ENCODE measurements around the gene TMEM108.

TMEM108 gene

DNA sequence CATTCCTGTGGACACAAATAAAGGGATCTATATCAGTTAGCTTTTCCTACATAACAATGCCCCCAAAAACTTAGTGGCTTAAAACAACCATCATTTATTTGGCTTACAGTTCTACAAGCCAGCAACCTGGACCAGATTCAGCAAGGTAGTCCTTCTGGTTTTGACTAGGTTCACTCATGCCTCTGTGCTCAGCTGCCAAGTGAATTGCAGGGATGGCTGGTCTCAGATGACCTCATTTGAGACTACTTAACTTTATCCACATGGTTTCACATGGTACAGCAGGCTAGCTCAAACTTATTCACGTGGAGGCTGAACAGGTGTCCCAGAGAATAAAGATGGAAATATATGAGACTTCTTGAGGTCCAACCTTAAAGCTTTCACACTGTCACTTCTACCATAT, 242.4 kb downstream of the TMEM108 start:
- no peaks in the 10 kb centered on the region for H3K36me3 ChIP-seq (ENCODE audit: control insufficient read depth in 1 of 2, insufficient read depth in 2 of 2, low read length in 2 of 2)
- H3K9me3 ChIP-seq (ENCODE audit: control insufficient read depth in 1 of 2, low read length in 2 of 2) = no peaks in the 10 kb centered on the region
- H3K27me3 ChIP-seq (ENCODE audit: control insufficient read depth in 1 of 2, insufficient read depth in 2 of 2, low read length in 2 of 2) = peaks cover 3 to 5% of the 10 kb centered on the region in 2 donors
- H3K4me1 ChIP-seq (ENCODE audit: control insufficient read depth in 1 of 2, insufficient read depth in 2 of 2, low read length in 2 of 2) = no peaks in the 10 kb centered on the region
- no peak overlapping the region for H3K27ac ChIP-seq (ENCODE audit: low read depth, low read length)
- H3K4me3 ChIP-seq (ENCODE audit: low read depth in 1 of 2, low read length in 2 of 2) = no peak overlapping the region
- no peak overlapping the region for H3K9ac ChIP-seq (ENCODE audit: low read depth in 1 of 2, low read length in 2 of 2)

DNA sequence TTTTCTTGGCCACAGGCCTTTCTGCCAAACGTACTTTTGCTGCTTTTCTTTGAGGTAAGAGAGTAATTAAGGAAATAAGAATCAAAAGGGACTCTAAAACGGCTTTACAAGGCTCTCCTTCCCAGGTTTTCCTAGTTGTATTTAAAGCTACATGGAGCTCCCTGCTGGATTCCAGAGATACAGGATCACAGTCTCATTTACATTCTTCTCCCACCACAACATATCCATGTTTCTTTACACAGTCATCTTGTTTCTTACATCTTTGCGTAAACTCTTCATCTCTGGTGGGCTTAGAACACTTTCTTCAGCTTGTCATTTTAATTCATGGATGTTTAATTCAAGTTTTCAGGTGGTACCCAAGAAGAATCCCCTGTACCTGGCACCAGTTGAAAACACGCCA, 244.0 kb downstream of the TMEM108 start:
- Histone ChIP-seq H3K4me3 (ENCODE audit: low read depth in 1 of 2, low read length in 2 of 2) (no peak overlapping the region), H3K9ac (ENCODE audit: low read depth in 1 of 2, low read length in 2 of 2) (no peak overlapping the region), H3K36me3 (ENCODE audit: control insufficient read depth in 1 of 2, insufficient read depth in 2 of 2, low read length in 2 of 2) (no peaks in the 10 kb centered on the region), H3K9me3 (ENCODE audit: control insufficient read depth in 1 of 2, low read length in 2 of 2) (no peaks in the 10 kb centered on the region), H3K4me1 (ENCODE audit: control insufficient read depth in 1 of 2, insufficient read depth in 2 of 2, low read length in 2 of 2) (no peaks in the 10 kb centered on the region), H3K27me3 (ENCODE audit: control insufficient read depth in 1 of 2, insufficient read depth in 2 of 2, low read length in 2 of 2) (peaks cover 3 to 5% of the 10 kb centered on the region in 2 donors), H3K27ac (ENCODE audit: low read depth, low read length) (no peak overlapping the region)

DNA sequence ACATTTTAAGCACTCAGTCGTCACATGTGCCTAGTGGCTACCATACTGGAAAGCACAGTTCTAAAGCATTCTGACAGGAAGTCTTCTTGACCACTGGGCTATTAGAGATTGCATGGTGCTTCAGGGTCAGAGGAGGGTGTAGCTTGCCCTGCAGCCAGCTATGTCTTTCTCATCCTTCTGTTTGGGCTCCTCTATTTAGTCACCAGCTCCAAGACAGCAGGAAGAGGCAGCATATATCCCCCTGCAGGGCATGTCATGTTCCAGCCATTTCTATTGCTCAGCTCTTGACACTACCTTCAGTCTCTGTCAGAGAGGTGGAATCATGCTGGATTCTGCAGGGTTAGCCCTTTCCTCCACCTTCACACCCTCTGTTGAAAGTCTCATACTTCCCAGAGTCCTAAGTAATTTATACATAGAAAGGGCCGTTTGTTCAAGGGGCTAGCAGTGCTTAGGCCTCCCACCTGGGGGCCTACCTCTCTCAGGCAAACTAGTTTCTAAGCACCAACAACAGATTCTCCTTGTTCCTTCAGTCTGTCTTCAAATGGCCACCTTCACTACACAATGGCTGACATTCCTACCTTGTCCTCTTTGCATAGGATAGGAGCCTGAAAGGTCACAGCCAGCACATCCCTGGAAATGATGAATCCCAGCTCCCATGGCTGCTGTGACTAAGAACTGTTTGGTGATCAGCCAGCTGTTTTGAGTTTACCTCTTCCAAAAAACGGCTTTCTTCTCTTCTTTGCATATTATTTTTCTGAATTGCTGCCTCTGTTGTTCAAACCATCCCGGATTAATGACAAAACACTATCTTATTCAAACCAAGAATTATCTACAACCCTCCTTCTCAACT, 246.0 kb downstream of the TMEM108 start:
- no peaks in the 10 kb centered on the region for H3K36me3 ChIP-seq (ENCODE audit: control insufficient read depth in 1 of 2, insufficient read depth in 2 of 2, low read length in 2 of 2)
- H3K4me3 ChIP-seq (ENCODE audit: low read depth in 1 of 2, low read length in 2 of 2) = no peak overlapping the region
- H3K9ac ChIP-seq (ENCODE audit: low read depth in 1 of 2, low read length in 2 of 2) = no peak overlapping the region
- H3K27me3 ChIP-seq (ENCODE audit: control insufficient read depth in 1 of 2, insufficient read depth in 2 of 2, low read length in 2 of 2) = peaks cover 3 to 5% of the 10 kb centered on the region in 2 donors
- H3K27ac ChIP-seq (ENCODE audit: low read depth, low read length) = no peak overlapping the region
- no peaks in the 10 kb centered on the region for H3K9me3 ChIP-seq (ENCODE audit: control insufficient read depth in 1 of 2, low read length in 2 of 2)
- H3K4me1 ChIP-seq (ENCODE audit: control insufficient read depth in 1 of 2, insufficient read depth in 2 of 2, low read length in 2 of 2) = no peaks in the 10 kb centered on the region

DNA sequence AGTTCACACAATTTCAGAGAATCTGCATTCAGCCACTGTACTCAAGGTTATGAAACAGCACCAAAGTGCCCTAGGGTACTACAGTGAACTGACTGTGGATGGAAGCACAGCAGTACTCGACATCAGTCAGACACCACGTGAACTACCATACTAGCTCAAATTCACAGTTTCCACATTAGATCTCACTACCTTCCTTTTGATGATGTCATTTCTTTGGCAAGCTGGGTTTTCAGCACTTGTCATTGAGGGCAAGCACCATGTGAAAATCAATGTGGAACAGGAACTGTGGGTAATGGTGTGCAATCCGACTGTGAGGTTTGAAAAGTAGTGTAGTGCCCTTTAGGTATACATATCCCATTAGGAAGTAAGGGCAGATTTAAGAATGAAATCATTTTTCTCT, 251.1 kb downstream of the TMEM108 start:
- Histone ChIP-seq H3K27ac (ENCODE audit: low read depth, low read length) (no peak overlapping the region), H3K4me3 (ENCODE audit: low read depth in 1 of 2, low read length in 2 of 2) (no peak overlapping the region), H3K36me3 (ENCODE audit: control insufficient read depth in 1 of 2, insufficient read depth in 2 of 2, low read length in 2 of 2) (no peaks in the 10 kb centered on the region), H3K9me3 (ENCODE audit: control insufficient read depth in 1 of 2, low read length in 2 of 2) (no peaks in the 10 kb centered on the region), H3K27me3 (ENCODE audit: control insufficient read depth in 1 of 2, insufficient read depth in 2 of 2, low read length in 2 of 2) (peaks cover 0 to 3% of the 10 kb centered on the region in 2 donors), H3K4me1 (ENCODE audit: control insufficient read depth in 1 of 2, insufficient read depth in 2 of 2, low read length in 2 of 2) (no peaks in the 10 kb centered on the region), H3K9ac (ENCODE audit: low read depth in 1 of 2, low read length in 2 of 2) (no peak overlapping the region)

DNA sequence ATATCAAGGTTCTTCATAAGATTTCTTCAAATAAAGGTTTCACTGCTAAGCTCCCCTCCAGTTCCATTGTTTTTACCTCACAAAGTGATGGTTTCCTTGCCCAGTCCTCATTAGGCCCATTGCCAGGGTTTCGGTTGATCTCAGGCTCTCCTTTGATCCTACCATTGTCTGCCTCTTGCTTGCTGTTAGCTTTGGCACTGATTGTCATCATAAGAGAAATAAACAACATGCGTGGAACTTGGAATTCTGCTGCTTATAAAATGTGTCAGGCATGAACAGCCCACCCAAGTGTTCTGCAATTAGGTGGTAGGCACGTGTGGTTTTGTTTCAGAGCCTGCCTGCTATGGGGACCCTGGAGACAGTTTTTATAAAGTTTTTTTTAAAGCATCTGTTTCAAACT, 254.1 kb downstream of the TMEM108 start:
- Histone ChIP-seq H3K4me1 (ENCODE audit: control insufficient read depth in 1 of 2, insufficient read depth in 2 of 2, low read length in 2 of 2) (no peaks in the 10 kb centered on the region), H3K27ac (ENCODE audit: low read depth, low read length) (no peak overlapping the region), H3K9me3 (ENCODE audit: control insufficient read depth in 1 of 2, low read length in 2 of 2) (no peaks in the 10 kb centered on the region), H3K9ac (ENCODE audit: low read depth in 1 of 2, low read length in 2 of 2) (no peak overlapping the region), H3K4me3 (ENCODE audit: low read depth in 1 of 2, low read length in 2 of 2) (no peak overlapping the region), H3K36me3 (ENCODE audit: control insufficient read depth in 1 of 2, insufficient read depth in 2 of 2, low read length in 2 of 2) (no peaks in the 10 kb centered on the region), H3K27me3 (ENCODE audit: control insufficient read depth in 1 of 2, insufficient read depth in 2 of 2, low read length in 2 of 2) (no peaks in the 10 kb centered on the region)

DNA sequence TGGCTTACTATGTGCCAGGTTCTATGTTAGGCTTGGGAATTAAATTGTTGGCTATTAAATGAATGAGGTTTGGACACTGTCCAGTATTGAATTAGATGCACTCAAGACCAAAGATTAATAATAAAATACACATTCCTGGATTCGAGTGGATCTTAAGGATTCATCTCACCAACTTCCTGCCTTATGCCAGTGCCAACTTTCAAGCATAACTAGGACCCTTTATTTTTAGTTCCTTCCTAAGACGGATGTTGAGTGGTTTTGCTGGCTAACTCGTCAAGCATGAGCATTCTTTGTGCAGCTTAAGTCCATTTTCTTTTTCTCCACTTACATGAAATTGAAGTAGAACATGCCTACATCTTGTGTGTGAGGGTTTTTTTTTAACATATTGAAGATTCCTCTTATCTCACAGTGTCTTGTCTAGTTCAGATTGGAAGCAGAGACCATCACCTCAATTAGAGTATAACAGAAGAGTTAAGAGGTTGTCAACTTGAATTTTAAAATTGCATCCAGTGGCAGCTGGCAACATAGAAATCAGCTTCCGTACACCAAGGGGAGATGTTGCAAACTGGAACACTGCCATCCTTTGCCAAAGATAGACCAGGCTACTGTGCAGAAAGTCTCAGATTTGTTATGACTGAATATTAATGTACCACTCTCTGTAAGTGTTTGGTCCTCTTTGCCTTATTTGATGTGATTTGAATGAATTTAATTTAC, 255.4 kb downstream of the TMEM108 start:
- no peak overlapping the region for H3K4me3 ChIP-seq (ENCODE audit: low read depth in 1 of 2, low read length in 2 of 2)

DNA sequence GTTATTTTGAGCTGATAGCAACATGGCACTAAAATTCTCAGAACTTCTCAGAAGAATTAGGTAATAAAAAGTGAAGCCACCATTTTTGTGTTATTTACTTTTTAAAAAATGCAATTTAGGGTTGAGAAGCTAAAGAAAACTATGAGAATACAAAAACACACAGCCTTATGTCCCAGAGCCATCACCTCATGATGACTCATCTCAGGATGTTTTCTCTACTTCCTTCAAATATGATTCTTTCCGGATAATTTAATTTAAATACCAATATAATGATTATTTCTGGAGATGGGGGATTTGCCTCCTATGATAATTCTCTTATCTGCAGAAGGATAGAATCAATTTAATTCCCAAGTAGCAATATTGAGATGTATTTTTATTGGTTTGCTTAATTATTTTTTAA, 256.1 kb downstream of the TMEM108 start:
- Histone ChIP-seq H3K36me3 (ENCODE audit: control insufficient read depth in 1 of 2, insufficient read depth in 2 of 2, low read length in 2 of 2) (no peaks in the 10 kb centered on the region), H3K9me3 (ENCODE audit: control insufficient read depth in 1 of 2, low read length in 2 of 2) (no peaks in the 10 kb centered on the region), H3K4me1 (ENCODE audit: control insufficient read depth in 1 of 2, insufficient read depth in 2 of 2, low read length in 2 of 2) (no peaks in the 10 kb centered on the region), H3K4me3 (ENCODE audit: low read depth in 1 of 2, low read length in 2 of 2) (no peak overlapping the region), H3K9ac (ENCODE audit: low read depth in 1 of 2, low read length in 2 of 2) (no peak overlapping the region), H3K27me3 (ENCODE audit: control insufficient read depth in 1 of 2, insufficient read depth in 2 of 2, low read length in 2 of 2) (no peaks in the 10 kb centered on the region), H3K27ac (ENCODE audit: low read depth, low read length) (no peak overlapping the region)

More for the DNA sequence above, 255.4 kb downstream of the TMEM108 start:
- no peaks in the 10 kb centered on the region for H3K36me3 ChIP-seq (ENCODE audit: control insufficient read depth in 1 of 2, insufficient read depth in 2 of 2, low read length in 2 of 2)
- H3K9me3 ChIP-seq (ENCODE audit: control insufficient read depth in 1 of 2, low read length in 2 of 2) = no peaks in the 10 kb centered on the region
- no peaks in the 10 kb centered on the region for H3K4me1 ChIP-seq (ENCODE audit: control insufficient read depth in 1 of 2, insufficient read depth in 2 of 2, low read length in 2 of 2)
- H3K27me3 ChIP-seq (ENCODE audit: control insufficient read depth in 1 of 2, insufficient read depth in 2 of 2, low read length in 2 of 2) = no peaks in the 10 kb centered on the region
- H3K9ac ChIP-seq (ENCODE audit: low read depth in 1 of 2, low read length in 2 of 2) = no peak overlapping the region
- H3K27ac ChIP-seq (ENCODE audit: low read depth, low read length) = no peak overlapping the region

DNA sequence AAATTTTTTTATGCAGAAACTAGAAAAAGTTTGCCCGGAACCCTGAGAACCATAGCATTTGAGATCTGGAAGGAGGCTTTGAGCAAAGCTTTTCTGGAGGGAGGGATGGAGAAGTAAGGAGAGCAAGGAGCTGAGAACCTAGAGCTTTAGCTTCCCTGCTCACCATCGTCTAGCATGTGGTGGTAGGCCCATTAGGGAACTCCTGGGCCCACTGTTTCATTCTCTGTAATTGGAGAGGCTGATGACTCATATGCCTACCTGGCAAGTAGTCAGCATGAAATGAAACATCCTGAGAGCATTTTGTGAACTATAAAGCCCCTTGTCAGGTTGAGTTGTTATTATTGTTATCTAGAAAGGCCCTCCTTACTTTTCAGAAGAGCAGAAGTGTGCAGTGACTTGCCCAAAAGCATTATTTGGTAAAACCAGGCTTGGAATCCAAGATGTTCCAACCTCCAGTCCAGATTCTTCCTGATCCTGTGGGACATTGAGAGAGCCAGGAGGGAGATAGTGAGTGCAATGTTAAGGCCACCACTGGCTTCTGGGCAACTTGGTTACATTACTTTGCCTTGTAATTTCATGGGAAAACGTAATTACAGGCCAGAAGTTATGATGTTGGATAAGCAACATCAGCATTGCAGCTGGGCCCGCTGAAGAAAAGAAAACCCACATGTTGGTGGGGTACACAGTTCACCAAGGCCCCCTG, 257.2 kb downstream of the TMEM108 start:
- Histone ChIP-seq H3K4me3 (ENCODE audit: low read depth in 1 of 2, low read length in 2 of 2) (no peak overlapping the region), H3K36me3 (ENCODE audit: control insufficient read depth in 1 of 2, insufficient read depth in 2 of 2, low read length in 2 of 2) (no peaks in the 10 kb centered on the region), H3K4me1 (ENCODE audit: control insufficient read depth in 1 of 2, insufficient read depth in 2 of 2, low read length in 2 of 2) (no peaks in the 10 kb centered on the region), H3K9me3 (ENCODE audit: control insufficient read depth in 1 of 2, low read length in 2 of 2) (no peaks in the 10 kb centered on the region), H3K27ac (ENCODE audit: low read depth, low read length) (no peak overlapping the region), H3K27me3 (ENCODE audit: control insufficient read depth in 1 of 2, insufficient read depth in 2 of 2, low read length in 2 of 2) (no peaks in the 10 kb centered on the region), H3K9ac (ENCODE audit: low read depth in 1 of 2, low read length in 2 of 2) (no peak overlapping the region)

DNA sequence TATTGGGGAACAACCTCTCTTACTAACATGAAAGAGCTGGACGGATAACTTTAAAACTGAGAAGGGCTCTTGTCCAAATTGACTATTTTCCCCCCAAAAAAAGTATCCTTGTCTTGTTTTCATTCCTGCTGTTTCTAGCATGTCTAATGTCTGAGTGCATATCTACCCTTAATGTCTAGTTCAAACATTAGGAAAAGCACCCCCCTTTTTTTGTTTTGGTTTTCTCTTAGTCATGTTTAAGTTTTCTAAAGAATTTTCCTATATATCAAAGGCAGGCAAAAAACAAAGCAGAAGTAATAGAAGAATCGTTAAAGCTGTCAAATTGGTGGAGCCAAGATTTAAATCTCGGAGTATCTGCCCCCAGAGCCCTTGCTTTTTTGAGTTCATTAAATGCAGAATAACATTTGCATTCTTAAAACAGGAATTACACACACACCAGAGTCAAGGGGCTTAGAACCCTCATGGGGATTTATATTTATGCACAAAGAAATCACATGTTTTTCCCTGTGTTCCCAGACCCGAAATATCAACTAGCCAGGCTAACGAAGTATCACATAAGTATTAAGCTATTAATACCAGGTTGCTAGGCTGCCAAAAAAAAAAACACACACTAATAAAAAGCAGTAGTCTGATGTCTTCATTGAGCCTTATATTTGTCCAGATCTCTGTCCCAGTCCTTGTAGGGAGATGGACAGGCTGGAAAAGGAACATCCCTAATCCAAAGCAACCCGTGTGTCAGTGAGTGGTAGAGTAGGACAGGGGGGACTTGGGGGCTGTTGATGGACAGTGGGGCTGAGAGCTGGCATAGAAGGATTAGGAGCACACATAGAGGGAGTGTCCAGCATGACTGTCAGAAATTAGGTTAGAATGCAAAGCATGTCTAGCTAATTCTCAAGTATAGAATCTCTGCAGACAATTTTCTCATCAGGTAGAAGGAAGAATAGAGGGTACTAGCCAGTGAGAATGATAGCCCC, 258.0 kb downstream of the TMEM108 start:
- Histone ChIP-seq H3K9me3 (ENCODE audit: control insufficient read depth in 1 of 2, low read length in 2 of 2) (no peaks in the 10 kb centered on the region), H3K27ac (ENCODE audit: low read depth, low read length) (no peak overlapping the region), H3K27me3 (ENCODE audit: control insufficient read depth in 1 of 2, insufficient read depth in 2 of 2, low read length in 2 of 2) (no peaks in the 10 kb centered on the region), H3K9ac (ENCODE audit: low read depth in 1 of 2, low read length in 2 of 2) (no peak overlapping the region), H3K4me1 (ENCODE audit: control insufficient read depth in 1 of 2, insufficient read depth in 2 of 2, low read length in 2 of 2) (no peaks in the 10 kb centered on the region), H3K36me3 (ENCODE audit: control insufficient read depth in 1 of 2, insufficient read depth in 2 of 2, low read length in 2 of 2) (no peaks in the 10 kb centered on the region), H3K4me3 (ENCODE audit: low read depth in 1 of 2, low read length in 2 of 2) (no peak overlapping the region)
